ENCODE measurements around the gene LTBP3. TPM values are rescaled to one million over a fixed set of nuclear protein-coding genes. Genes with fewer than 3 reads are reported as not detected.
A peak's percentile ranks its signal among the peaks of the same experiment; 100 is the strongest.
"Not testable (repeated sequence)": the region's sequence is repeated elsewhere in the genome, so short reads cannot be mapped to it uniquely, and the experiment has no call there.

The LTBP3 gene
- polyA plus RNA-seq, 4 donors = 6.5 to 77.6 (median 21.3) TPM

GRCh38 chr11:65569973-65570918 lies 12.1 kb upstream of the LTBP3 start, which contains the start of gene ZNRD2:
Gene ZNRD2 (plus strand): TSS chr11:65570477. CDS start chr11:65570492, 15 bp downstream.
- H3K9me3 ChIP-seq (ENCODE audit: control insufficient read depth in 2 of 2, insufficient read depth in 1 of 2, low read depth in 1 of 2, low read length in 1 of 2) = no peaks in the 10 kb centered on the region
- peak within 1 kb of the TSS; percentile 48 to 86 (median 81) for H3K4me3 ChIP-seq (ENCODE audit: low read depth in 1 of 3, low read length in 3 of 3)
- H3K27me3 ChIP-seq (ENCODE audit: control insufficient read depth in 3 of 3, insufficient read depth in 3 of 3, low read length in 3 of 3) = no peaks in the 10 kb centered on the region
- 0% methylated on average over 88 to 89 of the region's 89 CpGs for WGBS, 3 donors
- peak; percentile 97 to 99 for DNase-seq
- peaks cover 0 to 34% (median 0%) of the 10 kb centered on the region in 3 donors for H3K36me3 ChIP-seq (ENCODE audit: control insufficient read depth in 3 of 3, insufficient read depth in 2 of 3, low read depth in 1 of 3, low read length in 3 of 3)
- H3K4me1 ChIP-seq (ENCODE audit: control insufficient read depth in 3 of 3, insufficient read depth in 2 of 3, low read depth in 1 of 3, low read length in 2 of 3) = peaks cover 0 to 41% (median 2%) of the 10 kb centered on the region in 3 donors
- H3K27ac ChIP-seq (ENCODE audit: low read depth in 1 of 3, low read length in 2 of 3) = peak within 1 kb of the TSS; percentile 93 to 97 (median 93)
- no peak for FAIRE-seq

GRCh38 chr11:65569164-65569972 lies 11.2 kb upstream of the LTBP3 start:
- no peak for DNase-seq
- FAIRE-seq = no peak
- Histone ChIP-seq H3K27me3 (ENCODE audit: control insufficient read depth in 3 of 3, insufficient read depth in 3 of 3, low read length in 3 of 3) (no peaks in the 10 kb centered on the region), H3K4me1 (ENCODE audit: control insufficient read depth in 3 of 3, insufficient read depth in 2 of 3, low read depth in 1 of 3, low read length in 2 of 3) (peaks cover 0 to 34% (median 2%) of the 10 kb centered on the region in 3 donors), H3K9me3 (ENCODE audit: control insufficient read depth in 2 of 2, insufficient read depth in 1 of 2, low read depth in 1 of 2, low read length in 1 of 2) (no peaks in the 10 kb centered on the region), H3K27ac (ENCODE audit: low read depth in 1 of 3, low read length in 2 of 3) (peak overlapping the region; percentile 93 to 97 (median 93)), H3K36me3 (ENCODE audit: control insufficient read depth in 3 of 3, insufficient read depth in 2 of 3, low read depth in 1 of 3, low read length in 3 of 3) (peaks cover 0 to 34% (median 0%) of the 10 kb centered on the region in 3 donors), H3K4me3 (ENCODE audit: low read depth in 1 of 3, low read length in 3 of 3) (peak overlapping the region; percentile 43 to 86 (median 81))
- WGBS, 3 donors = 3 to 6% (median 4%) methylated on average over 28 of the region's 28 CpGs

GRCh38 chr11:65565624-65566453 lies 7.7 kb upstream of the LTBP3 start:
- peak overlapping the region in 2 of 3 donors; percentile 54 to 61 for H3K27ac ChIP-seq (ENCODE audit: low read depth in 1 of 3, low read length in 2 of 3)
- WGBS, 3 donors = 67 to 71% (median 67%) methylated on average over 7 of the region's 7 CpGs
- no peaks in the 10 kb centered on the region for H3K9me3 ChIP-seq (ENCODE audit: control insufficient read depth in 2 of 2, insufficient read depth in 1 of 2, low read depth in 1 of 2, low read length in 1 of 2)
- peaks cover 0 to 16% (median 2%) of the 10 kb centered on the region in 3 donors for H3K4me1 ChIP-seq (ENCODE audit: control insufficient read depth in 3 of 3, insufficient read depth in 2 of 3, low read depth in 1 of 3, low read length in 2 of 3)
- peaks cover 0 to 21% (median 0%) of the 10 kb centered on the region in 3 donors for H3K36me3 ChIP-seq (ENCODE audit: control insufficient read depth in 3 of 3, insufficient read depth in 2 of 3, low read depth in 1 of 3, low read length in 3 of 3)
- no peak for DNase-seq
- no peak for FAIRE-seq
- H3K4me3 ChIP-seq (ENCODE audit: low read depth in 1 of 3, low read length in 3 of 3) = no peak overlapping the region
- no peaks in the 10 kb centered on the region for H3K27me3 ChIP-seq (ENCODE audit: control insufficient read depth in 3 of 3, insufficient read depth in 3 of 3, low read length in 3 of 3)

- H3K36me3 ChIP-seq (ENCODE audit: control insufficient read depth in 3 of 3, insufficient read depth in 2 of 3, low read depth in 1 of 3, low read length in 3 of 3) = peaks cover 0 to 21% (median 0%) of the 10 kb centered on the region in 3 donors
- not testable (repeated sequence) for H3K4me3 ChIP-seq (ENCODE audit: low read depth in 1 of 3, low read length in 3 of 3); DNase-seq; H3K27me3 ChIP-seq (ENCODE audit: control insufficient read depth in 3 of 3, insufficient read depth in 3 of 3, low read length in 3 of 3); FAIRE-seq; H3K9me3 ChIP-seq (ENCODE audit: control insufficient read depth in 2 of 2, insufficient read depth in 1 of 2, low read depth in 1 of 2, low read length in 1 of 2)
- 82 to 87% (median 83%) methylated on average over 12 of the region's 12 CpGs for WGBS, 3 donors
- peak overlapping the region in 2 of 3 donors; percentile 54 to 61 for H3K27ac ChIP-seq (ENCODE audit: low read depth in 1 of 3, low read length in 2 of 3)
- peaks cover 0 to 19% (median 2%) of the 10 kb centered on the region in 3 donors for H3K4me1 ChIP-seq (ENCODE audit: control insufficient read depth in 3 of 3, insufficient read depth in 2 of 3, low read depth in 1 of 3, low read length in 2 of 3)
These were observed 6.9 kb upstream of the LTBP3 start for GRCh38 chr11:65564879-65565559.

GRCh38 chr11:65563601-65564000 lies 5.4 kb upstream of the LTBP3 start:
- H3K4me3 ChIP-seq (ENCODE audit: low read depth in 1 of 3, low read length in 3 of 3) = no peak overlapping the region
- WGBS, 3 donors = 91 to 98% (median 98%) methylated on average over 4 of the region's 4 CpGs
- DNase-seq (no peak), FAIRE-seq (no peak)
- no peak overlapping the region for H3K27ac ChIP-seq (ENCODE audit: low read depth in 1 of 3, low read length in 2 of 3)
- H3K36me3 ChIP-seq (ENCODE audit: control insufficient read depth in 3 of 3, insufficient read depth in 2 of 3, low read depth in 1 of 3, low read length in 3 of 3) = peaks cover 0 to 22% (median 0%) of the 10 kb centered on the region in 3 donors
- no peaks in the 10 kb centered on the region for H3K9me3 ChIP-seq (ENCODE audit: control insufficient read depth in 2 of 2, insufficient read depth in 1 of 2, low read depth in 1 of 2, low read length in 1 of 2)
- peaks cover 0 to 25% (median 2%) of the 10 kb centered on the region in 3 donors for H3K4me1 ChIP-seq (ENCODE audit: control insufficient read depth in 3 of 3, insufficient read depth in 2 of 3, low read depth in 1 of 3, low read length in 2 of 3)
- H3K27me3 ChIP-seq (ENCODE audit: control insufficient read depth in 3 of 3, insufficient read depth in 3 of 3, low read length in 3 of 3) = no peaks in the 10 kb centered on the region

- no peak for DNase-seq
- peaks cover 0 to 25% (median 2%) of the 10 kb centered on the region in 3 donors for H3K4me1 ChIP-seq (ENCODE audit: control insufficient read depth in 3 of 3, insufficient read depth in 2 of 3, low read depth in 1 of 3, low read length in 2 of 3)
- 73 to 90% (median 82%) methylated on average over 8 to 9 of the region's 9 CpGs for WGBS, 3 donors
- H3K9me3 ChIP-seq (ENCODE audit: control insufficient read depth in 2 of 2, insufficient read depth in 1 of 2, low read depth in 1 of 2, low read length in 1 of 2) = no peaks in the 10 kb centered on the region
- no peak overlapping the region for H3K4me3 ChIP-seq (ENCODE audit: low read depth in 1 of 3, low read length in 3 of 3)
- H3K27ac ChIP-seq (ENCODE audit: low read depth in 1 of 3, low read length in 2 of 3) = no peak overlapping the region
- peaks cover 0 to 14% (median 0%) of the 10 kb centered on the region in 3 donors for H3K36me3 ChIP-seq (ENCODE audit: control insufficient read depth in 3 of 3, insufficient read depth in 2 of 3, low read depth in 1 of 3, low read length in 3 of 3)
- no peak for FAIRE-seq
- H3K27me3 ChIP-seq (ENCODE audit: control insufficient read depth in 3 of 3, insufficient read depth in 3 of 3, low read length in 3 of 3) = no peaks in the 10 kb centered on the region
These were observed 4.6 kb upstream of the LTBP3 start for GRCh38 chr11:65562788-65563187.

- WGBS, 3 donors = 64 to 83% (median 66%) methylated on average over 7 of the region's 7 CpGs
These were observed 3.9 kb upstream of the LTBP3 start for GRCh38 chr11:65562020-65562419.

More at GRCh38 chr11:65562020-65562419, 3.9 kb upstream of the LTBP3 start:
- peaks cover 0 to 11% (median 0%) of the 10 kb centered on the region in 3 donors for H3K36me3 ChIP-seq (ENCODE audit: control insufficient read depth in 3 of 3, insufficient read depth in 2 of 3, low read depth in 1 of 3, low read length in 3 of 3)
- FAIRE-seq (no peak), DNase-seq (no peak)
- no peak overlapping the region for H3K27ac ChIP-seq (ENCODE audit: low read depth in 1 of 3, low read length in 2 of 3)
- no peak overlapping the region for H3K4me3 ChIP-seq (ENCODE audit: low read depth in 1 of 3, low read length in 3 of 3)
- no peaks in the 10 kb centered on the region for H3K27me3 ChIP-seq (ENCODE audit: control insufficient read depth in 3 of 3, insufficient read depth in 3 of 3, low read length in 3 of 3)
- no peaks in the 10 kb centered on the region for H3K9me3 ChIP-seq (ENCODE audit: control insufficient read depth in 2 of 2, insufficient read depth in 1 of 2, low read depth in 1 of 2, low read length in 1 of 2)
- H3K4me1 ChIP-seq (ENCODE audit: control insufficient read depth in 3 of 3, insufficient read depth in 2 of 3, low read depth in 1 of 3, low read length in 2 of 3) = peaks cover 0 to 29% (median 2%) of the 10 kb centered on the region in 3 donors

Data from small intestine (tissue), 7 donors.